SK-N-MC (cell line): ENCODE results near the gene AGAP3.

Source experiments
- DNase-seq: peaks from one replicate; pipeline ENCODE4 v3.0.0-alpha.2; 2011; ENCODE audit warnings: low read depth, low spot score
- H3K27ac ChIP-seq: fragments of 200-600 bp; sonication (generic); 2 replicates; pipeline ENCODE4 v1.5.1; 2016; ENCODE audit warnings: mixed run types
- H3K36me3 ChIP-seq: fragments of 200-600 bp; sonication (generic); 2 replicates; pipeline ENCODE4 v1.6.1; 2017; ENCODE audit warnings: antibody characterized with exemption, low read length, mixed read lengths; ENCODE audit not compliant: insufficient read depth
- H3K4me3 ChIP-seq: fragments of 200-600 bp; sonication (generic); 2 replicates; pipeline ENCODE4 v1.5.1; 2016
- H3K9ac ChIP-seq: fragments of 200-600 bp; sonication (generic); 2 replicates; pipeline ENCODE4 v1.8.0; 2017; ENCODE audit warnings: mixed run types, mixed read lengths; ENCODE audit not compliant: insufficient read length
- H3K9me3 ChIP-seq: fragments of 200-600 bp; sonication (generic); 2 replicates; pipeline ENCODE4 v1.6.1; 2017; ENCODE audit warnings: low read depth, mild to moderate bottlenecking, antibody characterized with exemption, low read length, moderate library complexity, mixed read lengths
- EZH2 ChIP-seq: fragments of 200-600 bp; sonication (generic); IDR thresholded peaks from one replicate; pipeline ENCODE4 v1.6.1; 2017; ENCODE audit warnings: antibody characterized with exemption
- FOXP2 ChIP-seq: optimal IDR thresholded peaks from 2 replicates; pipeline ENCODE3; 2011; ENCODE audit warnings: mild to moderate bottlenecking, moderate library complexity; ENCODE audit not compliant: insufficient read depth; ENCODE audit errors: extremely low read length, control extremely low read depth
- POLR2AphosphoS5 ChIP-seq: IDR thresholded peaks from 2 replicates; pipeline ENCODE4 v1.6.1; 2012; ENCODE audit warnings: mild to moderate bottlenecking, low read depth, low read length, borderline replicate concordance

The AGAP3 gene

GRCh38 chr7:151061213-151062110 lies 24.8 kb upstream of the AGAP3 start:
- Histone ChIP-seq H3K9me3 (no peaks in the 10 kb centered on the region), H3K27ac (peak overlapping the region; percentile 74), H3K4me3 (peak overlapping the region; percentile 94)

GRCh38 chr7:151062111-151062398 lies 24.2 kb upstream of the AGAP3 start:
- no peak overlapping the region for H3K4me3 ChIP-seq

More at GRCh38 chr7:151061213-151062110, 24.8 kb upstream of the AGAP3 start:
- Histone ChIP-seq H3K9ac (no peak overlapping the region), H3K36me3 (peaks cover 18% of the 10 kb centered on the region; the same call in 1 of the 2 replicates)
- no peak for DNase-seq
- TF ChIP-seq FOXP2 (no peak), POLR2AphosphoS5 (peak; percentile 62; the same call in 1 of the 2 replicates), EZH2 (no peak)

GRCh38 chr7:151062399-151063211 lies 23.7 kb upstream of the AGAP3 start:
- Histone ChIP-seq H3K9ac (no peak overlapping the region), H3K36me3 (peaks cover 23% of the 10 kb centered on the region; the same call in 1 of the 2 replicates), H3K4me3 (no peak overlapping the region), H3K9me3 (no peaks in the 10 kb centered on the region), H3K27ac (no peak overlapping the region)
- no peak for DNase-seq
- no peak for TF ChIP-seq FOXP2
- no peak for TF ChIP-seq EZH2
- TF ChIP-seq POLR2AphosphoS5, result 0 out of 2 replicates have a peak, but pooled peaks have one; percentile 37

More at GRCh38 chr7:151062111-151062398, 24.2 kb upstream of the AGAP3 start:
- peak; percentile 50; the same call in 1 of the 2 replicates for TF ChIP-seq POLR2AphosphoS5
- no peak for TF ChIP-seq EZH2
- TF ChIP-seq FOXP2, result no peak
- H3K27ac ChIP-seq, result no peak overlapping the region
- no peak overlapping the region for H3K9ac ChIP-seq
- H3K9me3 ChIP-seq, result no peaks in the 10 kb centered on the region
- peaks cover 18% of the 10 kb centered on the region; the same call in 1 of the 2 replicates for H3K36me3 ChIP-seq
- DNase-seq, result no peak

GRCh38 chr7:151063212-151063561 lies 23.1 kb upstream of the AGAP3 start:
- Histone ChIP-seq H3K27ac (no peak overlapping the region), H3K9me3 (no peaks in the 10 kb centered on the region), H3K9ac (no peak overlapping the region), H3K4me3 (no peak overlapping the region), H3K36me3 (peaks cover 29% of the 10 kb centered on the region; the same call in 1 of the 2 replicates)
- no peak for DNase-seq
- no peak for TF ChIP-seq EZH2
- no peak for TF ChIP-seq POLR2AphosphoS5
- TF ChIP-seq FOXP2, result no peak

- no peak for DNase-seq
- Histone ChIP-seq H3K9me3 (no peaks in the 10 kb centered on the region), H3K4me3 (no peak overlapping the region), H3K9ac (no peak overlapping the region), H3K27ac (no peak overlapping the region), H3K36me3 (peaks cover 37% of the 10 kb centered on the region; the same call in 1 of the 2 replicates)
- TF ChIP-seq EZH2 (no peak), FOXP2 (no peak), POLR2AphosphoS5 (no peak)
These were observed 21.8 kb upstream of the AGAP3 start for GRCh38 chr7:151064454-151064853.

GRCh38 chr7:151064993-151065392 lies 21.3 kb upstream of the AGAP3 start:
- no peak overlapping the region for H3K9ac ChIP-seq
- no peak for DNase-seq
- no peak overlapping the region for H3K4me3 ChIP-seq
- peaks cover 42% of the 10 kb centered on the region; the same call in 1 of the 2 replicates for H3K36me3 ChIP-seq
- TF ChIP-seq POLR2AphosphoS5, result no peak
- no peaks in the 10 kb centered on the region for H3K9me3 ChIP-seq
- no peak overlapping the region for H3K27ac ChIP-seq

GRCh38 chr7:151065516-151065915 lies 20.8 kb upstream of the AGAP3 start:
- no peaks in the 10 kb centered on the region for H3K9me3 ChIP-seq
- TF ChIP-seq POLR2AphosphoS5, result no peak
- TF ChIP-seq FOXP2, result no peak
- no peak for TF ChIP-seq EZH2
- no peak overlapping the region for H3K27ac ChIP-seq
- H3K9ac ChIP-seq, result no peak overlapping the region
- no peak for DNase-seq
- H3K4me3 ChIP-seq, result no peak overlapping the region
- peaks cover 47% of the 10 kb centered on the region; the same call in 1 of the 2 replicates for H3K36me3 ChIP-seq
